Loucy (cell line): ENCODE results near the gene HOXA10.

Experiments
- H2AFZ ChIP-seq: fragments of 200-600 bp; sonication (generic); 2 replicates; pipeline ENCODE4 v1.6.0; 2016; ENCODE audit warnings: antibody characterized with exemption, mild to moderate bottlenecking, low read length, moderate library complexity
- H3F3A ChIP-seq: fragments of 200-600 bp; 2 replicates; pipeline ENCODE4 v1.6.0; 2016; ENCODE audit warnings: antibody characterized with exemption, low read depth, mild to moderate bottlenecking
- H3K27me3 ChIP-seq: fragments of 200-600 bp; sonication (generic); 2 replicates; pipeline ENCODE4 v1.6.1; 2014; ENCODE audit warnings: low read length, mild to moderate bottlenecking; ENCODE audit not compliant: insufficient read depth, poor library complexity, severe bottlenecking
- H3K36me3 ChIP-seq: fragments of 200-600 bp; sonication (generic); 2 replicates; pipeline ENCODE4 v1.6.1; 2016; ENCODE audit warnings: low read length; ENCODE audit not compliant: insufficient read depth
- H3K4me1 ChIP-seq: fragments of 200-600 bp; sonication (generic); 2 replicates; pipeline ENCODE4 v1.5.1; 2014; ENCODE audit warnings: low read length, mild to moderate bottlenecking; ENCODE audit not compliant: insufficient read depth, poor library complexity, severe bottlenecking
- H3K4me2 ChIP-seq: fragments of 200-600 bp; sonication (generic); 2 replicates; pipeline ENCODE4 v1.6.0; 2014; ENCODE audit warnings: antibody characterized with exemption, low read length, low read depth, mild to moderate bottlenecking; ENCODE audit not compliant: poor library complexity, severe bottlenecking
- H3K4me3 ChIP-seq: fragments of 200-600 bp; sonication (generic); 2 replicates; pipeline ENCODE4 v1.5.1; 2014; ENCODE audit warnings: low read length, mild to moderate bottlenecking, mixed read lengths; ENCODE audit not compliant: poor library complexity, severe bottlenecking
- H3K79me2 ChIP-seq: fragments of 200-600 bp; sonication (generic); 2 replicates; pipeline ENCODE4 v1.6.1; 2014; ENCODE audit warnings: low read length; ENCODE audit not compliant: insufficient read depth
- H3K9ac ChIP-seq: fragments of 200-600 bp; sonication (generic); 2 replicates; pipeline ENCODE4 v1.6.0; 2014; ENCODE audit warnings: mild to moderate bottlenecking, low read depth, low read length, moderate library complexity; ENCODE audit not compliant: poor library complexity, severe bottlenecking
- H3K9me2 ChIP-seq: fragments of 200-600 bp; sonication (generic); replicated peaks from 2 replicates; pipeline ENCODE4 v1.6.1; 2016; ENCODE audit warnings: low read depth, low read length, mixed read lengths
- H3K9me3 ChIP-seq: fragments of 200-600 bp; sonication (generic); 2 replicates; pipeline ENCODE4 v1.6.1; 2014; ENCODE audit warnings: mild to moderate bottlenecking, antibody characterized with exemption, low read length, low read depth; ENCODE audit not compliant: insufficient read depth
- H4K20me1 ChIP-seq: fragments of 200-600 bp; sonication (generic); 2 replicates; pipeline ENCODE4 v1.6.0; 2014; ENCODE audit warnings: antibody characterized with exemption, low read length, mild to moderate bottlenecking; ENCODE audit not compliant: insufficient read depth, poor library complexity, severe bottlenecking
- CTCF ChIP-seq: fragments of 200-600 bp; sonication (generic); conservative IDR thresholded peaks from 2 replicates; pipeline ENCODE4 v1.5.1; 2014; ENCODE audit warnings: mild to moderate bottlenecking, antibody characterized with exemption, low read length
- EZH2phosphoT487 ChIP-seq: fragments of 200-600 bp; IDR thresholded peaks from 2 replicates; pipeline ENCODE4 v1.6.1; 2018; ENCODE audit warnings: antibody characterized with exemption, mild to moderate bottlenecking, moderate library complexity, borderline replicate concordance

Gene HOXA10

DNA sequence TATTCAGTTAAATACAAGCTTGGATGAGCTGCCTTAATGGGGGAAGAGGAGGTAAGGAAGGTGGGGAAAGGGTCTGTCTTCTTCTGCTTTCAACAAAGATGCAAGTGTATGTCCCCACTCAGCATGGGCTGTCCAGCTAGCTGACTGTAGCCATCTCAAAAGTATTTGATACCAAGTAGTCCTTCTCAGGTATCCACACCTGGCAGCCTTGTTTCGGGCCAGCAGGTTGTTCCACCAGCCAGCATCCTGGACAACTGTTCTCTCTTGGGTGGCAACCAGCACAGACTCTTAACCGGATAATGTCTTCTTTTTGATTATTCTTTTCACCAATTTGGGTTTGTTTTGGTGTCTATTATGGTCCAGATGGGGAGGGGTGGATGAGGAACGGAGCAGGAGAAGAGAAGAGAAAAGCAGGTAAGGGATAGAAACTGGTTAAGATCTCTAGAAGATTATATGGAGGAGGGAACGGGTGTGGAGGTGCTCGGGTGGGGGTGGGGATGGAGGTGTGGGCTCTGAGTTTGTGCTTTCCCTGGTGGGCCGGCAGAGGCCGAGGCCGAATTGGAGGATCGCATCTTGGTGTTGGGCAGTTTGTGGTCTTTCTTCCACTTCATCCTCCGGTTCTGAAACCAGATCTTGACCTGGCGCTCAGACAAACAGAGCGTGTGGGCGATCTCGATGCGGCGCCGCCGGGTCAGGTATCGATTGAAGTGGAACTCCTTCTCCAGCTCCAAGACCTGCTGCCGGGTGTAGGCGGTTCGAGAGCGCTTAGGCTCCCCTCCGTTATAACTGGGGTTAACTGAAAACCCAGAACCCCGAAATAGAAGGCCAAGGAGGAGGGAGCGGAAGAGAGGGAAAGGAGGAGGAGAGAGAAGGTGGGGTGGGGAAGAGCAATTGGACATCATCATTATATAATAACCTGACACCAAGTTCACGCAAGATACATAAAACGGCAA, 45.1 kb downstream of the HOXA10 start:
- Histone ChIP-seq H3K9me2 (no peaks in the 10 kb centered on the region), H4K20me1 (peaks cover 76% of the 10 kb centered on the region), H3K9me3 (no peaks in the 10 kb centered on the region), H3K4me1 (peaks cover 12% of the 10 kb centered on the region), H2AFZ (no peak overlapping the region), H3K4me2 (no peak overlapping the region), H3K4me3 (no peak overlapping the region), H3K27me3 (no peaks in the 10 kb centered on the region), H3K36me3 (peaks cover 83% of the 10 kb centered on the region), H3K79me2 (peaks cover 98% of the 10 kb centered on the region), H3F3A (no peaks in the 10 kb centered on the region), H3K9ac (no peak overlapping the region)
- TF ChIP-seq EZH2phosphoT487: no peak
- no peak for TF ChIP-seq CTCF

DNA sequence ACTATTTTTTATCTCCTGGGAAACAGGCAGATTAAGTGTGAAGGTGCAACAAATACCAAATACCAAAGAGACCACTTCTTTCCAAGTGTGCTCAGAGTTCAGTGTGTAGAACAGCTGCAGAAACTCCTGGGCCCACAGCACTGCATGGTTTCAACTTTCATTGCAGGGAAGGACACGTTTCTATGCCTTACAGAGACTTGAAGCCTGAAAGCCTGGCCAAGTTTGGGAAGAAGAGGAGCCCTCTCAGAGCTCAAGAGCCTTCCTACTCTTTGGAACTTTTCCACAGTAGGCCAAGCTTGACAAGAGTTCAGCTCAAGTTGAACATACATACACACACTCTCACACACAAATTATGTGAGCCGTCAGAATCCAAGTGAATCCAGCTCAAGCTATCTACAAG, 46.1 kb downstream of the HOXA10 start:
- H3K4me2 ChIP-seq: no peak overlapping the region
- H4K20me1 ChIP-seq: peaks cover 66% of the 10 kb centered on the region
- H3F3A ChIP-seq: no peaks in the 10 kb centered on the region
- H3K9me2 ChIP-seq: no peaks in the 10 kb centered on the region
- no peak overlapping the region for H3K9ac ChIP-seq
- H3K79me2 ChIP-seq: peaks cover 98% of the 10 kb centered on the region
- TF ChIP-seq EZH2phosphoT487: no peak
- no peak for TF ChIP-seq CTCF
- H3K4me3 ChIP-seq: no peak overlapping the region
- H3K36me3 ChIP-seq: peaks cover 83% of the 10 kb centered on the region
- no peak overlapping the region for H2AFZ ChIP-seq
- no peaks in the 10 kb centered on the region for H3K27me3 ChIP-seq
- H3K4me1 ChIP-seq: peaks cover 3% of the 10 kb centered on the region
- H3K9me3 ChIP-seq: no peaks in the 10 kb centered on the region

GRCh38 chr7:27126596-27127327, 47.4 kb downstream of the HOXA10 start:
- Histone ChIP-seq H3K4me3 (no peak overlapping the region), H2AFZ (no peak overlapping the region), H3F3A (no peaks in the 10 kb centered on the region), H3K9me2 (no peaks in the 10 kb centered on the region), H3K4me2 (no peak overlapping the region), H3K9ac (no peak overlapping the region), H3K79me2 (peaks cover 98% of the 10 kb centered on the region), H3K9me3 (no peaks in the 10 kb centered on the region), H3K4me1 (no peaks in the 10 kb centered on the region), H3K36me3 (peaks cover 86% of the 10 kb centered on the region), H3K27me3 (no peaks in the 10 kb centered on the region), H4K20me1 (peaks cover 61% of the 10 kb centered on the region)
- TF ChIP-seq CTCF: no peak
- TF ChIP-seq EZH2phosphoT487: no peak
